GM10266 (cell line): ENCODE data around the gene MRPL33.

Source experiments
- DNase-seq: peaks from one replicate; pipeline ENCODE4 v3.0.0; 2012; ENCODE audit errors: extremely low spot score
- CTCF ChIP-seq: IDR thresholded peaks from 2 replicates; pipeline ENCODE4 v1.5.1; 2012; ENCODE audit warnings: mild to moderate bottlenecking, low read depth; ENCODE audit not compliant: control insufficient read depth, insufficient read depth; ENCODE audit errors: missing control alignments

Gene MRPL33

GRCh38 chr2:27782701-27783100, 11.2 kb downstream of the MRPL33 start:
- DNase-seq: no peak
- TF ChIP-seq CTCF: no peak

- TF ChIP-seq CTCF: no peak
Observed at GRCh38 chr2:27790796-27791195, 19.3 kb downstream of the MRPL33 start.

GRCh38 chr2:27792759-27793158, 21.2 kb downstream of the MRPL33 start:
- no peak for TF ChIP-seq CTCF

More at GRCh38 chr2:27790796-27791195, 19.3 kb downstream of the MRPL33 start:
- no peak for DNase-seq

GRCh38 chr2:27795093-27795834, 23.7 kb downstream of the MRPL33 start:
- DNase-seq: no peak
- no peak for TF ChIP-seq CTCF

More at GRCh38 chr2:27792759-27793158, 21.2 kb downstream of the MRPL33 start:
- no peak for DNase-seq

GRCh38 chr2:27795868-27796277, 24.4 kb downstream of the MRPL33 start:
- no peak for DNase-seq
- no peak for TF ChIP-seq CTCF

GRCh38 chr2:27796791-27797765, 25.6 kb downstream of the MRPL33 start:
- DNase-seq: no peak
- TF ChIP-seq CTCF: no peak

GRCh38 chr2:27797841-27798240, 26.3 kb downstream of the MRPL33 start:
- no peak for DNase-seq
- TF ChIP-seq CTCF: no peak
